ENCODE results near the gene F2.
"Not testable (repeated sequence)": the region's sequence is repeated elsewhere in the genome, so short reads cannot be mapped to it uniquely, and the experiment has no call there.

F2 gene

DNA sequence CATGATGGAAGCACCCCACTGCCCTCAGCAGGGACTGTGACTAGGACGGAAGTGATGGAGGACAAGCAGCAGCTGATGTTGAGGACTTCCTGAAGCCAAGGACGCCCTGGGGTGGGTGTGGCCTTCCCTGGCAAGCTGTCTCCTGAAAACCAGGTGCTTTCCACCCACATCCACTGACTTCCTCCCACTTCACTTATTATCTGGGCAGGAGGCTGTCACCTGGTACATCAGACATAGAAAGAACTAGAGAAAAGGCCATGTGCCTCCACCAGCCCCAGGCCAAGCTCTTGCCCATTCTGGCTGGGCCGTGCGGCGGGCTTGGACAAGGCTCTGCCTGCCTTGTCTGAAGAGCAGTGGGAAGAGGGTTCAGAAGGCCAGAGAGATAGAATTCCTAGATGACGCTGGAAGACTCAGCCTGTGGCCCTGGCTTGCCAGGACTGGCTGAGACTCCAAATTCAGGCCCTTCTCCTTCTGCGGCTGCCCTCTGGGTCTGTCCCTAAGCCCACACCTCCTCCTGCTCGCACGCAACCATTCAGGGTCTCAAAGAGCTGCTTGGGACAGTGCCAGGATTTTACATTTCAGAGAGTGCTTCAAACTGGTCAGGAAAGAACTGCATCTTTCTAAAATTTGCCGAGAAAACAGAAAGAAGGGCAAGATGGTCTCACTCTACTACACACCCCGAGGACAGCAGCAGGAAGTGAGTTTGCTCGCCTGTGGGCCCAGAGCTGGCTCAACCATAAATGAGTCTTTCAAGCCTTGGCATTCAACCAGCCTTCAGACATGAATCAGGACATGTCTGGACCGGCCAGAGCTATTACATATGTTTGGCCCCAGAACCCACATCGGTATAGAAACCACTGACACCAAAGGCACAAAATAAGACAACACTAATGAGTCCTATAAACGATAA, 31.9 kb upstream of the F2 start:
- no peak for DNase-seq

GRCh38 chr11:46690702-46691101, 28.3 kb upstream of the F2 start:
- DNase-seq: no peak

GRCh38 chr11:46692450-46692849, 26.6 kb upstream of the F2 start:
- DNase-seq: no peak

- DNase-seq: no peak
Measured at GRCh38 chr11:46693597-46694012, 25.4 kb upstream of the F2 start.

DNA sequence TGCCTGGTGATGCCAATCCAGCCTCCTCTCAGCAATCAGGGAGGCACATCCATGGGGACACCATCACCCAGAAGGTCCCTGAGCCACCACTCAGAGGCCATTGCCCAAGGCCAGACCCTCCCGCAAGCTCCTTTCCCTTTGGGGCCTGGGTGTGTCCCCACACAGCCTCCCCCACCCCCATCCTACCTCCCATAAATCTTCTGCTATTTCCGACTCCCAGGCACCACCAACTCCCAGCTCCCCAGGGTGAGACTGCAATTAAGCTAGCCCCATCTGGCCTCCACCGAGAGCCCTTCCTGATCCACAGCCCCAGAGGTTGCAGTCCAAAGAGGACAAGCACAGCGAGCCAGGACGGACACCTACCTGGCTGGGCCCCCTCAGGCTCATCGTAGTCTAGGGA, 24.9 kb upstream of the F2 start:
- DNase-seq: no peak

- no peak for DNase-seq
Measured at GRCh38 chr11:46694607-46695006, 24.4 kb upstream of the F2 start.

DNA sequence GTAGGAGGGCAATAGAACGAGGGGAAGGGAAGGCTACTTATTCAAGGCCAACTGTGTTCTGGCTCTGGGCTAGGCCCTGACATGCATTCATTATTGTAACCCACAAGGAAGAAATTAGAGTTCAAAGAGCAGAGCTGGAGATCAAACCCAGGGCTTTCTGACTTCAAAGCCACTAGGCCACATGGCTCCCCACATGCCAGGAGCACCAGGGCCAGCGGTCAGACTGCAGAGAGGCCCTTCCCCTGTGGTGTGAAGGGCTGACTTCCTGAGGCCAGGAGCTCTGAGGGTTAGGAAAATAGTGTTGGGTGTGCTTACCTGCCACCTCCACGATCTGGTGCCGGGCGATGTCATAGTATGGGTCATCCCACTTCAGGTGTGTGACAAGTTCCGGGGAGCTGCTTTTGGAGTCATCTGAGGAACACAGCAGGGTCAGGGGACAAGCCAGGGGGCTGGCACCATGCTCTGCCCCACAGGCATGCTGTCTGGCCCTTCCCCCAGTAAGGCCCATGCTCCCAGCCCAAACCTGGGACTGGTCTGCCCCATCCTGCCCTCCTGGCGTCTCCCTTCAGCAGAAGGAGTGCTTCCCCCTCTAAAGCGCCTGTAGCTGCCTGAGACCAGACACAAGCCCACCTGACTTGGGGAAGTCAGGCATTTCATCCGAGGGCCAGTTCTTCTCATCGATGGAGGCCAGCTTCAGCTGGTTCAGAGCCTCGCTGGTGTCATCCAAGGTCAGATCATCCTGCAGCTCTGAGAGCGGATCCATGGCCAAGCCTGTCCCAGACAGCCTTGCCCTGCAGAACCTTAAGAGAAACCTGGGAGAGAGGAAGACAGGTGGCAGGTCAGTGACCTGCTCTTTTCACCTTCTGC, 23.4 kb upstream of the F2 start:
- no peak for DNase-seq

- DNase-seq: no peak
Measured at GRCh38 chr11:46696212-46696558, 22.8 kb upstream of the F2 start.

DNA sequence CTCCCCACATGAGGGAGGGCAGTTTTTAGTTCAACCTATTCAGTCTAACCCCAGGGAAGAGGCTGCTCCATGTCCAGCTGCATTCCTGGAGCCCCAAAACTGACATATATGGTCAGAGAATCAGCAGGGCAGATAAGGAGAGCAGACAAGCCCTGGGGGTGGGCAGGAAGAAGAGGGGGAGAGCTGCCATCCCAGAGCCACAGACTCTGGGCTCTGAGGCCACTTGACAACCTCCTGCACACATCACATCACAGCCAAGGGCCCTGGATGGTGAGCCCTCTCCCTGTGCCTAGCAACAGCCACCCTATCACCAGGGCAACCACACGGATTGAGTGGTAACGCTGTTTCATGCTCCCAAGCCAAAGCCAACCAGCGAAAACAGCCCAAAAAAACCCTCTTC, 21.7 kb upstream of the F2 start:
- DNase-seq: no peak

DNA sequence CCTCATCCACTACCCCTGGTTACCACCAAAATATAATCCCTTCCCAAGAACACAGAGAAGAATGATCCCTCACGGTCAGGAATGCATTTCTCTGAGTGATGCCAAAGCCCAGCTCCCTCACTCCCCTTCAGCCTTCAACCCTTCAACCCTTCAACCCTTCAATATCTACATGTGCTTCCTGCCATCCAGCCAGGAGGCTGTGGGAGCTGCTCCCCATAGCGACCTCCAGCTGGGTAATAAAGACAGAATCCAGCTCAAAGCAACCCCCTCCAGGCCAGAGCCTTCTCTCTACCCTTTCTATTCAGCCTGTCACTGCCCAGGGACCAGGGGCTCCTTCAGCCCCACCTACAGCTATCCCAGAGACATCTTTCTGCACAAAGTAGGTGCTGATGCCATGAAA, 21.3 kb upstream of the F2 start:
- no peak for DNase-seq

GRCh38 chr11:46698597-46698996, 20.4 kb upstream of the F2 start:
- DNase-seq: no peak

GRCh38 chr11:46700241-46701077, 18.6 kb upstream of the F2 start, which contains the start of the genes ARHGAP1 and ZNF408:
ARHGAP1 (minus strand) TSS chr11:46700619; CDS start chr11:46696107, 4,512 bp downstream.
ZNF408 (plus strand) TSS chr11:46701031; CDS start chr11:46701048, 17 bp downstream.
- peak; percentile 98 for DNase-seq

GRCh38 chr11:46701078-46701654, 17.8 kb upstream of the F2 start:
- no peak for DNase-seq

GRCh38 chr11:46705070-46705688, 13.8 kb upstream of the F2 start:
- DNase-seq: no peak

- DNase-seq: no peak
Measured at GRCh38 chr11:46706886-46707285, 12.1 kb upstream of the F2 start.

- not testable (repeated sequence) for DNase-seq
Measured at GRCh38 chr11:46709351-46709750, 9.7 kb upstream of the F2 start.

DNA sequence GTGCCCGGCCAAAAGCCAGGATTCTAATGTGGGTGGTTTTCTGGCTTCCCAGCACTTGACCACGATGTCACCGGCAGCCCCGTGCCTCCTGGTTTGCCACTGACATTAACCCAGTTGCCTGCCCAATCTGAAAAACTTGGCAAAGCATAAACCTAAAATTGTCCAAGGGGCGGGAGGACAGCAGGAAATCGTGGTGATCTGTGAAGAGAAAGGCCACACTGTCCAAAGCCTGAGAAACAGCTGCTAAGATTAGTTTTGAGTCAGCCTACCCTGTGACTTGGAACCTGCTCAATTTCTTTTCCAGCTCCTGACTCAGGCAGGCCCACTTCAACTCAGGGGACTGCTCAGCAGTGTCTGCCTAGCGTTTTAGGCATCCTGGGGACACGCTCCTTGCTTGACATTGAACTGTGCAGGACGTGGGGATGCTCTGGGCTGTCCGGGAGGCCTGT, 8.2 kb upstream of the F2 start:
- DNase-seq: no peak

GRCh38 chr11:46711303-46711702, 7.7 kb upstream of the F2 start:
- no peak for DNase-seq

- DNase-seq: no peak
Measured at GRCh38 chr11:46712874-46713576, 6.0 kb upstream of the F2 start.

- DNase-seq: not testable (repeated sequence)
Measured at GRCh38 chr11:46717825-46718154, 1.2 kb upstream of the F2 start.

Measured in CD4-positive, alpha-beta T cell treated with Interleukin-15 for 1 hour (primary cell).